ENCODE measurements around the gene SCN9A.

SCN9A gene

DNA sequence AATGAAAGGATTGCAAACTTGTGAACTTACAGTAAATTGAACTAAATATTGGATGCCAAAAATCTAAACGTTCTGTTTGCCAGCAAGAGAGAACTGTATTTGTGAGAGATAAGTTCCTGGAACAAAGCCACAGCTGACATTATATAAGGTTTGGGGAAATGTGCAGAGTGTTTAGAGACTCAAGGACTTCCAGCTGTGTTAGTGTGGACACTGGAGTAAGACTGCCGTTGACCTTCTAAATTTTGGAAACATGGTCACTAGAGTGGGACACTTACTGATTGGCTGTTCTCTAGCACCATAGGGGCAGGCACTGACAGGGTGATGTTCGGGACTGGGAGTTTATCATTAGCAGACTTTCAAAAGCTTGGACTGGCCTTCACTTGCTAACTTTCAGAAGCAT is 40.5 kb downstream of the SCN9A start:
- TF ChIP-seq, protein P1, sequence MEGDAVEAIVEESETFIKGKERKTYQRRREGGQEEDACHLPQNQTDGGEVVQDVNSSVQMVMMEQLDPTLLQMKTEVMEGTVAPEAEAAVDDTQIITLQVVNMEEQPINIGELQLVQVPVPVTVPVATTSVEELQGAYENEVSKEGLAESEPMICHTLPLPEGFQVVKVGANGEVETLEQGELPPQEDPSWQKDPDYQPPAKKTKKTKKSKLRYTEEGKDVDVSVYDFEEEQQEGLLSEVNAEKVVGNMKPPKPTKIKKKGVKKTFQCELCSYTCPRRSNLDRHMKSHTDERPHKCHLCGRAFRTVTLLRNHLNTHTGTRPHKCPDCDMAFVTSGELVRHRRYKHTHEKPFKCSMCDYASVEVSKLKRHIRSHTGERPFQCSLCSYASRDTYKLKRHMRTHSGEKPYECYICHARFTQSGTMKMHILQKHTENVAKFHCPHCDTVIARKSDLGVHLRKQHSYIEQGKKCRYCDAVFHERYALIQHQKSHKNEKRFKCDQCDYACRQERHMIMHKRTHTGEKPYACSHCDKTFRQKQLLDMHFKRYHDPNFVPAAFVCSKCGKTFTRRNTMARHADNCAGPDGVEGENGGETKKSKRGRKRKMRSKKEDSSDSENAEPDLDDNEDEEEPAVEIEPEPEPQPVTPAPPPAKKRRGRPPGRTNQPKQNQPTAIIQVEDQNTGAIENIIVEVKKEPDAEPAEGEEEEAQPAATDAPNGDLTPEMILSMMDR (conservative IDR thresholded peaks at IDR 0.05; ENCODE audit: low read depth, low read length) = no peak
- H3K4me3 ChIP-seq (ENCODE audit: low read length) = no peak overlapping the region
- no peak for DNase-seq (ENCODE audit: low read depth)

DNA sequence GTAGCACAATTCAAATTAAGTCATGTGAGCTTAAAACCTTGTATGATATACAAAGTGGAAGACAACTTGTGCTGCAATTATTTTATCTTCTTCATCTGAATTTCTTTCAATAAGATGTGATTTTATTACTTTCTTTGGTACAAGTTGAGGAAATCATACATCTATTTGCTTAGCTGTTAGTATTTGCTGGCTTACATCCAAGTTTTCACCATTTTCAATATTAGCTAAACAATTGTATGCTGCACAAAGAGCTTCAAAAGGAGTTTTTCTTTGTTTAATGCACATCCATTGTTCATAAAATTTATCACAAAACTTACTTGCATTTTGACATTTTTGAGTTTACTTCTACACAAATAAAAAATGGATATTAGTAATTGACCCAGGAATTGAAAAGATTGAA is 40.9 kb downstream of the SCN9A start:
- no peak for DNase-seq (ENCODE audit: low read depth)
- TF ChIP-seq, protein P1 (conservative IDR thresholded peaks at IDR 0.05; ENCODE audit: low read depth, low read length) = no peak
- no peak overlapping the region for H3K4me3 ChIP-seq (ENCODE audit: low read length)

DNA sequence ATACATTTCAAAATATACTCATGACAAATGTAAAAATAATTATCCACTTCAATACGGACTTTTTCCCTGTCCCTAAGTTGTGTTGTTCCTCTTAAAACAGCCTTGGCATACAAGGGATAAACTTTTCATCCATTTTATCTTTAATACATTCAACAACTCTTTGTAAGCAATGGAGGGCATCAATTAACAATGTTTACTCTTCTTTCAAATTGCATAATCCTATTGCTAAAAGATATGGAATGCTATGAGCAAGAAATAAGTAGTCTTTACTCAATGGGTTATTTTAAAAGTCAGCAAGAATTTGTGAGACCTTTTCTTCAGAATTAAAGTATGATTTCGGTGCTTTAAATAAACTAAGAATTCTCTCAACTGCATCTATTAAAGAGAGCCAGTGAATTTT is 41.9 kb downstream of the SCN9A start:
- H3K4me3 ChIP-seq (ENCODE audit: low read length) = no peak overlapping the region
- TF ChIP-seq, protein P1 (conservative IDR thresholded peaks at IDR 0.05; ENCODE audit: low read depth, low read length) = no peak
- no peak for DNase-seq (ENCODE audit: low read depth)

DNA sequence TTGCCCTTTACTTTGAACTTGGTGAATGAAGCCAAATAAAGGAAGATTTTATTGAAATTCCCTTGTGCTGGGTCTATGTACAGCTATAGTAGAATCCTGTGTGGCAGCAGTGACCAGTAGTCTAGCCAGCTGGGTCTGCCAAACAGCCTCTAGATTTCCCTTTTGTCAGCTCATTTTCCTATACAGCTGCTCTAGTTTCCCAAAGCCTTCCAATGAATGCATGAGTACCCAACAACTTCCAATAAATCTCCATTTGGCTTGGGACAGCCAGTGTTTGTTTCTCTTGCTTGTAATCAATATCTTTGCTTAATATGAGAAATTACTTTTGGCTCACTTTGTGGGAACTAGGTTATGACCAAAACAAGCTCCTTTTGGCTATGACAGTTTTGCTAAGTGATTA is 43.6 kb downstream of the SCN9A start:
- no peak overlapping the region for H3K4me3 ChIP-seq (ENCODE audit: low read length)
- TF ChIP-seq, protein P1 (conservative IDR thresholded peaks at IDR 0.05; ENCODE audit: low read depth, low read length) = no peak
- no peak for DNase-seq (ENCODE audit: low read depth)

DNA sequence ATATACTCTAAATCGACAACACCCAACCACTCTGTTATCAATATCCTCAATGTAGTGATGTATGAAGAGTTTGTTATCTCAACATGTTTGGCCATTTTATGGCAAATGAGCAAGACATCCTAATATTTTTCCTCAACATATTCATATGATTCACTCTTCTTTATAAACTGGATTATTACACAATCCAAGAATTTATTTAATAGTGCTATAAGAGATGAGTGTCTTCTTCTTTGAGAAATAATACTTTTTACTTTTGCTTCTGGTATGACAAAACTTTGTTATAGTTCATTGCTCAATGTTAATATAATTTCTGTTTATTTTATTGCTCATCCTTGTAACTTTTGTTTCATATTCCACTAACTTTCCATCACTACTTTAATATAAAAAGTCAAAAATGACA is 44.3 kb downstream of the SCN9A start:
- TF ChIP-seq, protein P1 (conservative IDR thresholded peaks at IDR 0.05; ENCODE audit: low read depth, low read length) = no peak
- no peak overlapping the region for H3K4me3 ChIP-seq (ENCODE audit: low read length)
- no peak for DNase-seq (ENCODE audit: low read depth)

DNA sequence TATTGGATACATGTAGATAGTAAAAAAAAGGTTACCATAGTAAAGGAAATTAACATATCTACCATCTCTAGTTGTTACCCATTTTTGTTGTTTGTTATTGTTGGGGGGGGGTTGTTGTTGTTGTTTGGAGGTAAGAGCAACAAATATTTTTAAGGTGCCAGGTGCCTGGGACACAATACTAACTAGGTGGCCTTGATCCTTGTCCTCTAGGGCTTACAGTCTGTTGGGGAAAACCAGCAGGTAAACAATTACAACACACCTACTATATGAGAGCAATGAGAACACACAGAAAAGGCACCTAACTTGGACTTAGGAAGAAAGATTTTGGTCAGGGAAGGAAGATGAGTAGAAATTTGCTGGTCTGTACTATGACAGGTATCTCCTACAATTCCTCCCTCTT is 46.3 kb downstream of the SCN9A start:
- TF ChIP-seq, protein P1 (conservative IDR thresholded peaks at IDR 0.05; ENCODE audit: low read depth, low read length) = no peak
- no peak for DNase-seq (ENCODE audit: low read depth)
- no peak overlapping the region for H3K4me3 ChIP-seq (ENCODE audit: low read length)

DNA sequence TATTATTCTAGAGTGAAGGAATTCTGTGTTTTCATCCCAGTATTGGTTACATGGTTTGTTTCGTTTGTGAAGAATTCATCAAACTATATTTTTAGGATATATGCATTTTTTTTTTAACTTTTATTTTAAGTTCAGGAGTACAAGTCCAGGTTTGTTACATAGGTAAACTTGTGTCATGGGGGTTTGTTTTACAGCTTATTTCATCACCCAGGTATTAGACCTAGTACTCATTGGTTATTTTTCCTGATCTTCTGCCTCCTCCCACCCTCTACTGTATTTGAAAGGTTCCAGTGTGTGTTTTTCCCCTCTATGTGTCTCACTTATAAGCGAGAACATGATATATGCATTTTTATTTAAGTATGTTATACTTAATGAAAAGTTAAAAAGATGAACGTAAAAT is 47.6 kb downstream of the SCN9A start:
- H3K4me3 ChIP-seq (ENCODE audit: low read length) = no peak overlapping the region
- DNase-seq (ENCODE audit: low read depth) = no peak
- TF ChIP-seq, protein P1 (conservative IDR thresholded peaks at IDR 0.05; ENCODE audit: low read depth, low read length) = no peak
